ENCODE measurements around the gene KRTAP13-1.

The KRTAP13-1 gene

DNA sequence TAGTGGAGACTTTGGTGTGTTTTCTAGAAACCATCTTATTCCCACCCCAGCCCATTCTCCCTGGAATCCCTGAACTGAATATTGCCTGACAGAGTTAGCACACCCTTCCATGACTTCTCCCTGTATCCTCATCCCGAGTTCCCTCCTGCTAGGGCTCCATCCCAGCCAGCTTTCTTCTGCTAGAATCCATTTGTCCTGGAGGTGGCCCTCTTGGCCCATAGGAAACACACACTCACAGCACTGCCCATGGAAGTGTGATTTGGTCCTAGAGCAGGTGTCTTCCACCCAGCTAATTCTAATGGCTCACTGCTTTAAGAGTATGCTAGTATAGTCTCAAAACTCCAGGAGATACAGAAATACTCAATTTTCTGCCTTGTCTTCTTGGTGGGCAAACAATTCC is 48.4 kb downstream of the KRTAP13-1 start:
- no peak for DNase-seq (ENCODE audit: low spot score)
- in situ Hi-C loops (cut with MboI; ENCODE audit: low sequenced_read_pairs, unreplicated experiment) = loop anchor here (25.0 kb wide), 1 partner anchor 93 kb away; the partner anchor contains the start of gene KRTAP19-6
- TF ChIP-seq, protein P1, sequence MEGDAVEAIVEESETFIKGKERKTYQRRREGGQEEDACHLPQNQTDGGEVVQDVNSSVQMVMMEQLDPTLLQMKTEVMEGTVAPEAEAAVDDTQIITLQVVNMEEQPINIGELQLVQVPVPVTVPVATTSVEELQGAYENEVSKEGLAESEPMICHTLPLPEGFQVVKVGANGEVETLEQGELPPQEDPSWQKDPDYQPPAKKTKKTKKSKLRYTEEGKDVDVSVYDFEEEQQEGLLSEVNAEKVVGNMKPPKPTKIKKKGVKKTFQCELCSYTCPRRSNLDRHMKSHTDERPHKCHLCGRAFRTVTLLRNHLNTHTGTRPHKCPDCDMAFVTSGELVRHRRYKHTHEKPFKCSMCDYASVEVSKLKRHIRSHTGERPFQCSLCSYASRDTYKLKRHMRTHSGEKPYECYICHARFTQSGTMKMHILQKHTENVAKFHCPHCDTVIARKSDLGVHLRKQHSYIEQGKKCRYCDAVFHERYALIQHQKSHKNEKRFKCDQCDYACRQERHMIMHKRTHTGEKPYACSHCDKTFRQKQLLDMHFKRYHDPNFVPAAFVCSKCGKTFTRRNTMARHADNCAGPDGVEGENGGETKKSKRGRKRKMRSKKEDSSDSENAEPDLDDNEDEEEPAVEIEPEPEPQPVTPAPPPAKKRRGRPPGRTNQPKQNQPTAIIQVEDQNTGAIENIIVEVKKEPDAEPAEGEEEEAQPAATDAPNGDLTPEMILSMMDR (IDR thresholded peaks at IDR 0.05; ENCODE audit: borderline replicate concordance, control extremely low read depth, extremely low read depth, insufficient read depth, missing control alignments) = no peak
